MCF 10A (cell line): Measurements from ENCODE around the gene AP4E1. TPM values are rescaled to one million over a fixed set of nuclear protein-coding genes. Genes with fewer than 3 reads are reported as not detected.

Source experiments
- BruUV-seq: library from RNA; stranded (reverse); fragments of 400-500 nt; replicated peaks from 2 replicates; lab custom pipeline; 2021; lab: Mats Ljungman, UMichigan
- CTCF ChIA-PET: fragments of 300-600 bp; sonication (Branson Sonifier 250); formaldehyde crosslinking; extraction: SDS; loops from one replicate; lab custom pipeline; 2021; ENCODE audit warnings: antibody characterized with exemption, inconsistent platforms; lab: Yijun Ruan, JAX
- POLR2A ChIA-PET: fragments of 300-600, 350-650 bp; sonication (Branson Sonifier 250); formaldehyde crosslinking; extraction: SDS; loops from one replicate; lab custom pipeline; 2020; ENCODE audit warnings: antibody characterized with exemption, inconsistent platforms; lab: Yijun Ruan, JAX
- DNase-seq: peaks from one replicate; pipeline ENCODE4 v3.0.0-alpha.2; 2018; ENCODE audit not compliant: unreplicated experiment
- H3K27ac Mint-ChIP-seq: one replicate; pipeline ENCODE4 v1.8.0; 2022; ENCODE audit warnings: mild to moderate bottlenecking, low read depth, mixed read lengths; ENCODE audit not compliant: unreplicated experiment
- H3K27me3 Mint-ChIP-seq: one replicate; pipeline ENCODE4 v1.8.0; 2022; ENCODE audit warnings: mixed read lengths; ENCODE audit not compliant: insufficient read depth, unreplicated experiment
- H3K36me3 Mint-ChIP-seq: one replicate; pipeline ENCODE4 v1.8.0; 2022; ENCODE audit warnings: mild to moderate bottlenecking, moderate library complexity, mixed read lengths; ENCODE audit not compliant: insufficient read depth, unreplicated experiment
- H3K4me1 Mint-ChIP-seq: one replicate; pipeline ENCODE4 v1.8.0; 2022; ENCODE audit warnings: mixed read lengths; ENCODE audit not compliant: insufficient read depth, unreplicated experiment
- H3K4me3 Mint-ChIP-seq: one replicate; pipeline ENCODE4 v1.8.0; 2022; ENCODE audit warnings: mild to moderate bottlenecking, moderate library complexity, mixed read lengths; ENCODE audit not compliant: unreplicated experiment
- H3K9me3 Mint-ChIP-seq: one replicate; pipeline ENCODE4 v1.8.0; 2022; ENCODE audit warnings: mixed read lengths; ENCODE audit not compliant: unreplicated experiment
- intact Hi-C: fragments of 100-400 bp; cut with micrococcal nuclease; formaldehyde crosslinking; loops from 2 replicates; pipeline ENCODE4 v1.14.1; 2022
- total RNA-seq: library from RNA; stranded (reverse); gene quantifications from 2 replicates; pipeline ENCODE4 v1.2.3, GENCODE V29; 2022
- TF ChIP-seq, protein P1 (sequence below): fragments of 200-600 bp; IDR thresholded peaks from one replicate; pipeline ENCODE4 v1.8.0; 2022; ENCODE audit warnings: antibody characterized with exemption, mild to moderate bottlenecking; ENCODE audit not compliant: unreplicated experiment

AP4E1 gene
- total RNA-seq, 1 experiment from 2014 or later = 28.2 TPM

GRCh38 chr15:50881121-50882048 is 27.1 kb upstream of the AP4E1 start:
- Mint-ChIP-seq H3K9me3 (no peaks in the 10 kb centered on the region), H3K27ac (peak overlapping the region; percentile 98), H3K4me1 (peaks cover 61% of the 10 kb centered on the region), H3K4me3 (peak overlapping the region; percentile 55), H3K27me3 (no peaks in the 10 kb centered on the region), H3K36me3 (peaks cover 5% of the 10 kb centered on the region)
- POLR2A ChIA-PET = interaction anchor here (0.6 to 9.1 kb wide), 8 partner anchors 26 to 722 kb away, joined by 3 to 97 read pairs (median 10); partner anchors contain the start of genes AP4E1, SPPL2A and TRPM7
- intact Hi-C loops = no loop called here
- CTCF ChIA-PET = interaction anchor here (0.7 to 1.2 kb wide), 4 partner anchors 29 to 206 kb away, joined by 3 to 7 read pairs (median 4); no protein-coding TSS in a partner anchor
- TSS peak; percentile 71 for BruUV-seq
- DNase-seq = peak; percentile 79
- TF ChIP-seq, protein P1, sequence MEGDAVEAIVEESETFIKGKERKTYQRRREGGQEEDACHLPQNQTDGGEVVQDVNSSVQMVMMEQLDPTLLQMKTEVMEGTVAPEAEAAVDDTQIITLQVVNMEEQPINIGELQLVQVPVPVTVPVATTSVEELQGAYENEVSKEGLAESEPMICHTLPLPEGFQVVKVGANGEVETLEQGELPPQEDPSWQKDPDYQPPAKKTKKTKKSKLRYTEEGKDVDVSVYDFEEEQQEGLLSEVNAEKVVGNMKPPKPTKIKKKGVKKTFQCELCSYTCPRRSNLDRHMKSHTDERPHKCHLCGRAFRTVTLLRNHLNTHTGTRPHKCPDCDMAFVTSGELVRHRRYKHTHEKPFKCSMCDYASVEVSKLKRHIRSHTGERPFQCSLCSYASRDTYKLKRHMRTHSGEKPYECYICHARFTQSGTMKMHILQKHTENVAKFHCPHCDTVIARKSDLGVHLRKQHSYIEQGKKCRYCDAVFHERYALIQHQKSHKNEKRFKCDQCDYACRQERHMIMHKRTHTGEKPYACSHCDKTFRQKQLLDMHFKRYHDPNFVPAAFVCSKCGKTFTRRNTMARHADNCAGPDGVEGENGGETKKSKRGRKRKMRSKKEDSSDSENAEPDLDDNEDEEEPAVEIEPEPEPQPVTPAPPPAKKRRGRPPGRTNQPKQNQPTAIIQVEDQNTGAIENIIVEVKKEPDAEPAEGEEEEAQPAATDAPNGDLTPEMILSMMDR = no peak

GRCh38 chr15:50883903-50884302 is 24.6 kb upstream of the AP4E1 start:
- H3K27ac Mint-ChIP-seq = peak overlapping the region; percentile 96
- peaks cover 5% of the 10 kb centered on the region for H3K36me3 Mint-ChIP-seq
- BruUV-seq = no TSS peak
- ChIA-PET POLR2A (interaction anchor here (0.6 to 9.1 kb wide), 6 partner anchors 21 to 228 kb away, joined by 3 to 97 read pairs (median 12); partner anchors contain the start of genes AP4E1, SPPL2A and TRPM7), CTCF (no interaction called here)
- peak; percentile 89 for DNase-seq
- intact Hi-C loops = loop anchor here (2.0 kb wide), 1 partner anchor 209 kb away; no protein-coding TSS in a partner anchor
- no peaks in the 10 kb centered on the region for H3K27me3 Mint-ChIP-seq
- TF ChIP-seq, protein P1 = no peak
- H3K9me3 Mint-ChIP-seq = no peaks in the 10 kb centered on the region
- H3K4me3 Mint-ChIP-seq = peak overlapping the region; percentile 74
- H3K4me1 Mint-ChIP-seq = peaks cover 57% of the 10 kb centered on the region

GRCh38 chr15:50884540-50884939 is 23.9 kb upstream of the AP4E1 start:
- intact Hi-C loops = loop anchor here (2.0 kb wide), 1 partner anchor 210 kb away; no protein-coding TSS in a partner anchor
- TF ChIP-seq, protein P1 = no peak
- no TSS peak for BruUV-seq
- ChIA-PET CTCF (interaction anchor here (0.8 to 1.4 kb wide), 9 partner anchors 12 to 309 kb away, joined by 3 to 11 read pairs (median 4); a partner anchor contains a TSS), POLR2A (interaction anchor here (0.6 to 9.1 kb wide), 21 partner anchors 8 to 529 kb away, joined by 3 to 97 read pairs (median 5); partner anchors contain the start of genes AP4E1, GABPB1, SPPL2A and TRPM7)
- Mint-ChIP-seq H3K4me3 (peak overlapping the region; percentile 74), H3K36me3 (peaks cover 12% of the 10 kb centered on the region), H3K27ac (peak overlapping the region; percentile 96), H3K27me3 (no peaks in the 10 kb centered on the region), H3K9me3 (no peaks in the 10 kb centered on the region), H3K4me1 (peaks cover 57% of the 10 kb centered on the region)
- peak; percentile 86 for DNase-seq

DNA sequence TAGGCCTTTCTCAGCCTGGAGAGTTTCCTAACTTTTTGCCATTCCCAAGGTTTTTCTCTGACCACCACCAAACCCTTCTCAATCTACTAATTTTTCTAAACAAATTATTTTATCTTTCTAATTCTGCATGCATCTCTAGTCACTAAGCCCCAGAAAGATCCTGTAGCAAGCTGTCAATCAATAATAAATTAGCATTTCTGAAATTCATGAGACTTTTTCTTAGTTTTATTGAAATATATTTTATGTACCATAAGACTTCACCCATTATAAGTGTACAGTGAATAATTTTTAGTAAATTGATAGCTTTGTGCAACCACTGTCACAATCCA is 22.4 kb upstream of the AP4E1 start:
- DNase-seq = no peak
- BruUV-seq = no TSS peak
- no peaks in the 10 kb centered on the region for H3K9me3 Mint-ChIP-seq
- ChIA-PET POLR2A (interaction anchor here (0.6 to 9.1 kb wide), 9 partner anchors 9 to 531 kb away, joined by 3 to 97 read pairs (median 7); partner anchors contain the start of genes AP4E1, GABPB1, SPPL2A and TRPM7), CTCF (interaction anchor here (0.6 to 2.6 kb wide), 11 partner anchors 9 to 285 kb away, joined by 3 to 18 read pairs (median 4); no protein-coding TSS in a partner anchor)
- peak overlapping the region; percentile 96 for H3K27ac Mint-ChIP-seq
- no peaks in the 10 kb centered on the region for H3K27me3 Mint-ChIP-seq
- H3K4me1 Mint-ChIP-seq = peaks cover 48% of the 10 kb centered on the region
- peak overlapping the region; percentile 74 for H3K4me3 Mint-ChIP-seq
- intact Hi-C loops = no loop called here
- H3K36me3 Mint-ChIP-seq = peaks cover 12% of the 10 kb centered on the region
- TF ChIP-seq, protein P1 = no peak
